ENCODE measurements around the gene SIGMAR1.

GRCh38 chr9:34653151-34654072 lies 15.8 kb upstream of the SIGMAR1 start:
- TF ChIP-seq EP300 (IDR thresholded peaks at IDR 0.05; ENCODE audit: borderline replicate concordance) (no peak), TAF1 (IDR thresholded peaks at IDR 0.05; ENCODE audit: low read depth) (no peak), REST (IDR thresholded peaks at IDR 0.05; ENCODE audit: low read depth) (no peak)
